ENCODE results near the gene NBPF1.
"Not testable (repeated sequence)": the region's sequence is repeated elsewhere in the genome, so short reads cannot be mapped to it uniquely, and the experiment has no call there.

NBPF1 gene

GRCh38 chr1:16641159-16641975 lies 28.0 kb upstream of the NBPF1 start:
- not testable (repeated sequence) for DNase-seq

GRCh38 chr1:16639091-16640031 lies 26.0 kb upstream of the NBPF1 start:
- DNase-seq = not testable (repeated sequence)

GRCh38 chr1:16637941-16638778 lies 24.8 kb upstream of the NBPF1 start:
- not testable (repeated sequence) for DNase-seq

GRCh38 chr1:16636551-16637195 lies 23.3 kb upstream of the NBPF1 start:
- not testable (repeated sequence) for DNase-seq

GRCh38 chr1:16635959-16636358 lies 22.6 kb upstream of the NBPF1 start:
- not testable (repeated sequence) for DNase-seq

GRCh38 chr1:16633540-16634282 lies 20.3 kb upstream of the NBPF1 start:
- DNase-seq = not testable (repeated sequence)

GRCh38 chr1:16632044-16632850 lies 18.9 kb upstream of the NBPF1 start:
- DNase-seq = not testable (repeated sequence)

GRCh38 chr1:16631248-16632043 lies 18.1 kb upstream of the NBPF1 start:
- no peak for DNase-seq

GRCh38 chr1:16630661-16631247 lies 17.4 kb upstream of the NBPF1 start:
- DNase-seq = no peak

GRCh38 chr1:16629916-16630530 lies 16.7 kb upstream of the NBPF1 start:
- DNase-seq = not testable (repeated sequence)

GRCh38 chr1:16628361-16629111 lies 15.2 kb upstream of the NBPF1 start:
- DNase-seq = no peak

- DNase-seq = not testable (repeated sequence)
Observed at GRCh38 chr1:16626409-16626983, 13.1 kb upstream of the NBPF1 start.

- DNase-seq = no peak
Observed at GRCh38 chr1:16625497-16626408, 12.4 kb upstream of the NBPF1 start.

GRCh38 chr1:16623812-16624719 lies 10.7 kb upstream of the NBPF1 start:
- not testable (repeated sequence) for DNase-seq

- not testable (repeated sequence) for DNase-seq
Observed at GRCh38 chr1:16623337-16623736, 10.0 kb upstream of the NBPF1 start.
